ENCODE measurements around the gene CBX8.

Gene CBX8

GRCh38 chr17:79836510-79836971 lies 39.7 kb upstream of the CBX8 start:
- DNase-seq (ENCODE audit: insufficient read length, low spot score) (no peak), FAIRE-seq (no peak)
- TF ChIP-seq POU2F2 (IDR thresholded peaks at IDR 0.05; ENCODE audit: low read depth, low read length) (no peak), POLR2A (IDR thresholded peaks at IDR 0.05; ENCODE audit: low read depth, low read length) (peak; percentile 9; the same call in 1 of the 2 replicates)

GRCh38 chr17:79835953-79836509 lies 39.2 kb upstream of the CBX8 start:
- no peak for TF ChIP-seq SPI1 (IDR thresholded peaks at IDR 0.05; ENCODE audit: low read depth, low read length)
- 0 out of 2 replicates have a peak, but pooled peaks have one; percentile 14 for TF ChIP-seq POLR2AphosphoS5 (IDR thresholded peaks at IDR 0.05; ENCODE audit: low read depth, low read length)
- TF ChIP-seq TAF1 (IDR thresholded peaks at IDR 0.05; ENCODE audit: low read depth, low read length): no peak
- DNase-seq (ENCODE audit: insufficient read length, low spot score): no peak
- no peak for FAIRE-seq

GRCh38 chr17:79835470-79835899 lies 38.6 kb upstream of the CBX8 start:
- no peak for FAIRE-seq

DNA sequence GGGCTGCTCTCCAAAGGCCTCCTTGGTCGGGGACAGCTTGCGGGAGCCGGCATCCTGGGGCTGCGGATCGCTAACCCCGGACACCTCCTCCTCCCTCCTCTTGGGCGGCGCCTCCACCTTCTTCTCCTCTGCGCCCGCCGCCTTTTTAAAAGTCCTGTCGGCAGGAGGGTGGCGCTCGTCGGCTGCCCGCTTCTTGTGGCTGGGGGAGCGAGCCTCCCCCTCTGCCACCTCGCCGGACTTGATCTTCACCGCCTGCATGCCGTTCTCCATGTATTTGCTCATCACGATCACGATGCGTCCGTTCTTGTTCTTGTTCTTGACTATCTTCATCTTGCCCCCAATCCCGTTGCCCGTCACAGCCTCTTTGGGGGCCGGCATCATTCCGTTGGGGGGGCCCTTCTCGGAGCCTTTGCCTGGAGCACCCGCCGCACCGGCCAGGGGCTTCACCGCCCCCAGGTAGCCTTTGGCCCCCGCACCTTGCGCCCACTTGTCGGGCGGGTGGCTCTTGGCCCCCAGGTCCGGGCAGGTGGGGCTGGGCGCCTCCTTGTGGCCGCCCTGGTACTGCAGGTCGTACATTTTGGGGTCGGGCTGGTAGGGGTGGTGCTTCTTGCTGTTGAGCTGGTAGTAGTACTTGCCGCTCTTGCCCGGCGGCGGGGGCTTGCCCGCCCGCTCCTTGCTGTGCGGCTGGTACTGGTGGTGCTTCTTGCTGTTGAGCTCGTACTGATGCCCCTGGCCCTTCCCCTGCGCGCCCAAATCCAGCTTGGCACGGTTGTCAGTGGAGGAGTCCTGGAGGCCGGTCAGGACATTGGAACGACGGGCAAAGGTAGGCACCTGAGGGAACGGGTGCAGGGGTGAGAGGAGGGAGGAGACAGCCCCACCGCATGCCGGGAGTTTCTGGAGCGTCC lies 37.9 kb upstream of the CBX8 start:
- TF ChIP-seq PAX5 (IDR thresholded peaks at IDR 0.05; ENCODE audit: insufficient read depth, low read length, severe bottlenecking) (no peak), POU2F2 (IDR thresholded peaks at IDR 0.05; ENCODE audit: low read depth, low read length) (no peak), TAF1 (IDR thresholded peaks at IDR 0.05; ENCODE audit: low read depth, low read length) (no peak), SPI1 (IDR thresholded peaks at IDR 0.05; ENCODE audit: low read depth, low read length) (no peak), POLR2A (IDR thresholded peaks at IDR 0.05; ENCODE audit: low read depth, low read length) (no peak), POLR2AphosphoS5 (IDR thresholded peaks at IDR 0.05; ENCODE audit: low read depth, low read length) (no peak)
- no peak for DNase-seq (ENCODE audit: insufficient read length, low spot score)
- FAIRE-seq: peak; percentile 13

More at GRCh38 chr17:79835470-79835899, 38.6 kb upstream of the CBX8 start:
- no peak for TF ChIP-seq PAX5 (IDR thresholded peaks at IDR 0.05; ENCODE audit: insufficient read depth, low read length, severe bottlenecking)
- TF ChIP-seq TAF1 (IDR thresholded peaks at IDR 0.05; ENCODE audit: low read depth, low read length): no peak
- no peak for TF ChIP-seq POU2F2 (IDR thresholded peaks at IDR 0.05; ENCODE audit: low read depth, low read length)
- TF ChIP-seq SPI1 (IDR thresholded peaks at IDR 0.05; ENCODE audit: low read depth, low read length): no peak
- no peak for TF ChIP-seq POLR2AphosphoS5 (IDR thresholded peaks at IDR 0.05; ENCODE audit: low read depth, low read length)
- TF ChIP-seq POLR2A (IDR thresholded peaks at IDR 0.05; ENCODE audit: low read depth, low read length): no peak
- DNase-seq (ENCODE audit: insufficient read length, low spot score): no peak

- DNase-seq (ENCODE audit: insufficient read length, low spot score) (no peak), FAIRE-seq (no peak)
- TF ChIP-seq POLR2AphosphoS5 (IDR thresholded peaks at IDR 0.05; ENCODE audit: low read depth, low read length): no peak
- TF ChIP-seq POLR2A (IDR thresholded peaks at IDR 0.05; ENCODE audit: low read depth, low read length): 0 out of 2 replicates have a peak, but pooled peaks have one; percentile 17
Measured at GRCh38 chr17:79833744-79834564, 37.1 kb upstream of the CBX8 start.

GRCh38 chr17:79833110-79833450 lies 36.2 kb upstream of the CBX8 start:
- FAIRE-seq: no peak
- DNase-seq (ENCODE audit: insufficient read length, low spot score): no peak
- TF ChIP-seq PAX5 (IDR thresholded peaks at IDR 0.05; ENCODE audit: insufficient read depth, low read length, severe bottlenecking) (no peak), POU2F2 (IDR thresholded peaks at IDR 0.05; ENCODE audit: low read depth, low read length) (no peak), POLR2AphosphoS5 (IDR thresholded peaks at IDR 0.05; ENCODE audit: low read depth, low read length) (no peak), TAF1 (IDR thresholded peaks at IDR 0.05; ENCODE audit: low read depth, low read length) (no peak), SPI1 (IDR thresholded peaks at IDR 0.05; ENCODE audit: low read depth, low read length) (no peak)

DNA sequence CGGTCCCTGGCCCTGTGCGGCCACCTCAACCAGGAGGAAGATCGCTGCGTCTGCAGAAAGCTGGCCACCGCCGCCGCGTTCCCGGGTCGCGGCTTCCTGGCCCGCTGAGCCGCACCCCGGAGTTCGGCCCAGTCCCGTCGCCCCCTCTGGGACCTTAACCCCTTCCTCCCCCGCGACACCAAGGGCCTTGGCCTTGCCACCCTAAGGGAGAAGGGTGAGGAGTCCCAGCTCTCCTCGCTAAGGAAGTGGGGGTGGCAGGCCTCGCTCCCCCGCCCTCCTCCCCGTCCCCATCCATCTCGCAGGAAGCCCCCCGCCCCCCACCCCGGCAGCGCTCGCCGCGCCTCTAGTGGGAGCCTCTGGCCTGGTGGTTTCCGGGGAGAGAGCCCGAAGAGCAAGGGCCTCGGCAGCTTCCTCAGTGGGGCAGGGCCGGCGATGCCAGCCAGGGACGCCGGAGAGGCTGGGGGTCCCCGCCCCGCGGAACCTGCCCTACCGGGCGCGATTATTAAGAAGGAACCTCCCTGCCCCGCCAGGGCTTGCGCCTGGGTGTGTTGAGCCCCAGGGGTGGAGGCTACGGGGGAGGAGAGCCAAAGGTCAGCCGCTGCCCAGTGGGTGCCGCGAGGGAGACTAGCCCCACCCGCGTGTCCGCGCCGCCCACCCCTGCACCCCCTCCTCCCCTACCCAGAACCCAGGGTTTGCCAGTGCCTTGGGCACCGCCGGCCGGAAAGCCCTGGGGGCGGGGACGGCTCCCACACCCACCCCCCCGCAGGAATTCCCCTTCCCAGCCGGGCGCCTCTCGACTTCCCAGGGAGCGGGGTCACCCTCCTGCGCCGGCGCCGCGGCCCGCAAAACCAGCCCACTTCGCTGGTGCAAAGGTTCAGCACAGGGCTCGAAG lies 35.6 kb upstream of the CBX8 start:
- TF ChIP-seq TAF1 (IDR thresholded peaks at IDR 0.05; ENCODE audit: low read depth, low read length) (no peak), POLR2AphosphoS5 (IDR thresholded peaks at IDR 0.05; ENCODE audit: low read depth, low read length) (peak; percentile 46; the same call in 1 of the 2 replicates), POU2F2 (IDR thresholded peaks at IDR 0.05; ENCODE audit: low read depth, low read length) (no peak), POLR2A (IDR thresholded peaks at IDR 0.05; ENCODE audit: low read depth, low read length) (no peak), SPI1 (IDR thresholded peaks at IDR 0.05; ENCODE audit: low read depth, low read length) (no peak), PAX5 (IDR thresholded peaks at IDR 0.05; ENCODE audit: insufficient read depth, low read length, severe bottlenecking) (no peak)

GRCh38 chr17:79831265-79832217 lies 34.7 kb upstream of the CBX8 start:
- FAIRE-seq: no peak
- DNase-seq (ENCODE audit: insufficient read length, low spot score): no peak

More for the DNA sequence above, 35.6 kb upstream of the CBX8 start:
- no peak for FAIRE-seq
- DNase-seq (ENCODE audit: insufficient read length, low spot score): no peak

More at GRCh38 chr17:79831265-79832217, 34.7 kb upstream of the CBX8 start:
- TF ChIP-seq TAF1 (IDR thresholded peaks at IDR 0.05; ENCODE audit: low read depth, low read length) (no peak), POLR2A (IDR thresholded peaks at IDR 0.05; ENCODE audit: low read depth, low read length) (peak; percentile 31; the same call in 1 of the 2 replicates), POLR2AphosphoS5 (IDR thresholded peaks at IDR 0.05; ENCODE audit: low read depth, low read length) (no peak), POU2F2 (IDR thresholded peaks at IDR 0.05; ENCODE audit: low read depth, low read length) (no peak), SPI1 (IDR thresholded peaks at IDR 0.05; ENCODE audit: low read depth, low read length) (no peak)
